ENCODE results near the gene HIGD1A. TPM values are rescaled to one million over a fixed set of nuclear protein-coding genes. Genes with fewer than 3 reads are reported as not detected.

Gene HIGD1A
- total and polyA plus RNA-seq, 2 of the 4 experiments (the other 2 are of a cell fraction), result 86.6 to 137 TPM

DNA sequence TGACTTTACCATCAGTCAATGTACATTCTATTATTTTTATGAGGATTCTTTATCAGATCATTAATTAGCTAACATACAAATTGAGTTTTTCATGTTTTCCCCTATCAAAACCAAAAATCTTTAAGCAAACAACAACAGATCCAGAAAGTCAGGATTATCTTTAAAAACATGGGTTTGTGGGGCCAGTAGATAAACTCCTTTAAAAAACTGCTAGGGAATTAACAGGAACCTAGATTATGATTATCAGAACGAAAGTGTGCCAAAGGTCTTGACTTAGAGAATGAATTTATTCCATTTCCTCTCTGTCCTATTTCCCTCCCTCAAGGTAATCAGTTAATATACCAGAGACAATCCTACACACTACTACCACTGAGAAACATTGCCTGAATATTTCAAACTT lies 18.1 kb downstream of the HIGD1A start:
- Histone ChIP-seq H3K56ac (ENCODE audit: extremely low read depth, insufficient read depth, low read length) (no peak overlapping the region), H2BK20ac (ENCODE audit: low read depth, low read length) (no peak overlapping the region), H4K91ac (ENCODE audit: insufficient read depth, low read depth, low read length) (no peak overlapping the region), H3K27me3 (ENCODE audit: control insufficient read depth, insufficient read depth, low read length) (no peaks in the 10 kb centered on the region), H3K9ac (ENCODE audit: low read depth, low read length) (no peak overlapping the region), H2BK15ac (ENCODE audit: low read depth, low read length) (no peak overlapping the region), H2AFZ (replicated peaks; ENCODE audit: low read length, poor library complexity) (no peak overlapping the region), H3K79me1 (ENCODE audit: low read depth in 1 of 2, low read length in 2 of 2) (peaks cover 2 to 10% of the 10 kb centered on the region in 2 experiments; a peak in 1 of 4 replicates), H3K18ac (ENCODE audit: low read depth, low read length) (no peak overlapping the region), H2AK9ac (replicated peaks; ENCODE audit: low read depth, low read length, poor library complexity) (no peak overlapping the region), H3K4ac (ENCODE audit: low read depth, low read length) (no peak overlapping the region), H3K4me3 (ENCODE audit: insufficient read depth, low read depth, low read length) (no peak overlapping the region), H3K4me1 (ENCODE audit: control insufficient read depth, insufficient read depth, low read length) (no peaks in the 10 kb centered on the region; the same call in 1 of the 2 replicates), H3K9me1 (ENCODE audit: insufficient read depth, low read length) (no peaks in the 10 kb centered on the region; the same call in 1 of the 2 replicates), H3K36me3 (ENCODE audit: control insufficient read depth, insufficient read depth, low read length) (0 out of 2 replicates have a peak, but pooled peaks cover 5% of the 10 kb centered on the region), H4K20me1 (ENCODE audit: insufficient read depth, low read length) (peaks cover under 1% of the 10 kb centered on the region; the same call in 1 of the 2 replicates), H2BK5ac (ENCODE audit: low read depth, low read length, poor library complexity, severe bottlenecking) (no peak overlapping the region), H3K14ac (replicated peaks; ENCODE audit: low read depth, low read length) (no peak overlapping the region), H3K27ac (ENCODE audit: insufficient read depth, low read length) (no peak overlapping the region), H2AK5ac (ENCODE audit: low read depth, low read length) (no peak overlapping the region), H4K5ac (ENCODE audit: low read depth, low read length) (no peak overlapping the region), H3K23ac (ENCODE audit: low read depth, low read length) (no peak overlapping the region), H3K4me2 (ENCODE audit: low read depth, low read length) (no peak overlapping the region), H3K9me3 (ENCODE audit: control insufficient read depth, insufficient read depth, low read length) (no peaks in the 10 kb centered on the region), H4K8ac (ENCODE audit: low read depth in 2 of 2, low read length in 2 of 2) (no peak overlapping the region), H2BK120ac (ENCODE audit: low read depth, low read length) (no peak overlapping the region)
- intact Hi-C loops (cut with micrococcal nuclease) (no loop called here), in situ Hi-C loops (cut with MboI; ENCODE audit: low sequenced_read_pairs) (loop anchor here (10.0 kb wide), 1 partner anchor 89 kb away; the partner anchor contains the start of gene CYP8B1), dilution Hi-C loops (cut with HindIII; ENCODE audit: low sequenced_read_pairs, unreplicated experiment) (no loop called here)
- no CpG with 5 or more reads among the region's 1 CpG for WGBS, 2 experiments (ENCODE audit: extremely low coverage in 2 of 2, insufficient read length in 1 of 2)
- CTCF ChIA-PET, result no interaction called here
- TF ChIP-seq CHD1 (IDR thresholded peaks at IDR 0.05; ENCODE audit: low read depth, low read length) (no peak), RAD21 (IDR thresholded peaks at IDR 0.05; ENCODE audit: low read length) (no peak), BHLHE40 (IDR thresholded peaks at IDR 0.05; ENCODE audit: low read depth, low read length) (no peak), CEBPB (IDR thresholded peaks at IDR 0.05; ENCODE audit: low read depth, low read length) (no peak)
- TF ChIP-seq, protein P1, sequence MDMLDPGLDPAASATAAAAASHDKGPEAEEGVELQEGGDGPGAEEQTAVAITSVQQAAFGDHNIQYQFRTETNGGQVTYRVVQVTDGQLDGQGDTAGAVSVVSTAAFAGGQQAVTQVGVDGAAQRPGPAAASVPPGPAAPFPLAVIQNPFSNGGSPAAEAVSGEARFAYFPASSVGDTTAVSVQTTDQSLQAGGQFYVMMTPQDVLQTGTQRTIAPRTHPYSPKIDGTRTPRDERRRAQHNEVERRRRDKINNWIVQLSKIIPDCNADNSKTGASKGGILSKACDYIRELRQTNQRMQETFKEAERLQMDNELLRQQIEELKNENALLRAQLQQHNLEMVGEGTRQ (IDR thresholded peaks at IDR 0.05; ENCODE audit: low read depth, low read length), result no peak
- TF ChIP-seq, protein P2, sequence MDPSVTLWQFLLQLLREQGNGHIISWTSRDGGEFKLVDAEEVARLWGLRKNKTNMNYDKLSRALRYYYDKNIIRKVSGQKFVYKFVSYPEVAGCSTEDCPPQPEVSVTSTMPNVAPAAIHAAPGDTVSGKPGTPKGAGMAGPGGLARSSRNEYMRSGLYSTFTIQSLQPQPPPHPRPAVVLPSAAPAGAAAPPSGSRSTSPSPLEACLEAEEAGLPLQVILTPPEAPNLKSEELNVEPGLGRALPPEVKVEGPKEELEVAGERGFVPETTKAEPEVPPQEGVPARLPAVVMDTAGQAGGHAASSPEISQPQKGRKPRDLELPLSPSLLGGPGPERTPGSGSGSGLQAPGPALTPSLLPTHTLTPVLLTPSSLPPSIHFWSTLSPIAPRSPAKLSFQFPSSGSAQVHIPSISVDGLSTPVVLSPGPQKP (IDR thresholded peaks at IDR 0.05; ENCODE audit: borderline replicate concordance, low read depth, low read length), result no peak
- ATAC-seq (ENCODE audit: low read depth) (no peak), DNase-seq (no peak)
- BruUV-seq (replicated peaks), result no TSS peak
- POLR2A ChIA-PET (ENCODE audit: unreplicated experiment), result interaction anchor here (0.5 kb wide), 1 partner anchor 367 kb away, joined by 3 read pairs; no protein-coding TSS in a partner anchor

Measured in IMR-90 (cell line).